ENCODE data around the gene LDB2. TPM values are rescaled to one million over a fixed set of nuclear protein-coding genes. Genes with fewer than 3 reads are reported as not detected.

The LDB2 gene
- polyA plus RNA-seq, 2 of the 4 experiments (the other 2 are of a cell fraction), result not detected

DNA sequence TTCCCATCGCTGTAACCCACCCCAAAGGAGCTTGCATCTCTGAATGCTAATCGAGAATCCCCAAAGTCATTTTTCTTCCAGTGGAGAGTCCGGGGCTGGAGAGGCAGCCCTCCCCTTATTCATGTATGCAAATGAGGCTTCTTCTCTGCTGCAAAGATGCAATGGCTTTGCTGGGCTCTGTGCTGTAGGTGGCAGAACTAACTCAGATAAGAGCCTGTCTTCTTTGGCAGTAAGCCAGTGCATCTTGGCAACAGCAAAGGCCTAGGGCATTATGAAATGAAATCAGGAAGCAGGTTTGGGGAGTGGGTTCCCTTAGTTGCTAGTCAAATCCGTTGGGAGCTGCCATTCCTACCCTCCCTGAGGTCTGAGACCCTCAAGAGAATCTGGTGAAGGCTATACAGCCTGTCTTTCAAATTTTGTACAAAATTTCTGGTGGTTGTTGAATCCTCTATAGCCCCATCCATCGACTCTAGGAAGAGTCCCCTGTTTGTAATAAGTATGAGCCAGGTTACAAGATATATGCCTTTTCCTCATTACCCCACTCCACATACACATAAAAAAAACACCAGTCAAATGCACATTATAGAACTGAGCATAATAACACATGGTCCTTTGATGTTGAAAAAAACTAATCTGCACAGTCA is 381.5 kb downstream of the LDB2 start:
- DNase-seq (ENCODE audit: low read depth in 1 of 2, low spot score in 1 of 2) (no peak), ATAC-seq (no peak), FAIRE-seq (no peak)
- no peaks in the 10 kb centered on the region for H3K4me1 ChIP-seq
- H3K9me3 ChIP-seq, result no peaks in the 10 kb centered on the region
- CTCF ChIA-PET, result no interaction called here
- H3K4me3 ChIP-seq, result no peak overlapping the region
- POLR2A ChIA-PET, result no interaction called here
- H3K4me2 ChIP-seq, result no peak overlapping the region
- no peak overlapping the region for H3K27ac ChIP-seq
- 4% methylated on average over 5 of the region's 5 CpGs for WGBS (ENCODE audit: missing lambda C conversion rate)
- TF ChIP-seq, protein P1, sequence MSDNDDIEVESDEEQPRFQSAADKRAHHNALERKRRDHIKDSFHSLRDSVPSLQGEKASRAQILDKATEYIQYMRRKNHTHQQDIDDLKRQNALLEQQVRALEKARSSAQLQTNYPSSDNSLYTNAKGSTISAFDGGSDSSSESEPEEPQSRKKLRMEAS (IDR thresholded peaks at IDR 0.05), result no peak
- TF ChIP-seq RFX5 (IDR thresholded peaks at IDR 0.05) (no peak), GATA3 (IDR thresholded peaks at IDR 0.05; ENCODE audit: borderline replicate concordance) (no peak), RNF2 (IDR thresholded peaks at IDR 0.05; ENCODE audit: borderline replicate concordance, low read depth) (no peak), RAD21 (conservative IDR thresholded peaks at IDR 0.05 in 1 of 2, IDR thresholded peaks at IDR 0.05 in 1 of 2) (no peak), BHLHE40 (IDR thresholded peaks at IDR 0.05; ENCODE audit: low read depth, low read length) (no peak), KDM5A (IDR thresholded peaks at IDR 0.05) (no peak), ZC3H11A (IDR thresholded peaks at IDR 0.05) (no peak), HEYL (CRISPR knock-in tag; IDR thresholded peaks at IDR 0.05) (no peak), NPAS2 (CRISPR knock-in tag; IDR thresholded peaks at IDR 0.05; ENCODE audit: borderline replicate concordance) (no peak), HOXB13 (CRISPR knock-in tag; IDR thresholded peaks at IDR 0.05; ENCODE audit: low read depth) (no peak), CHD4 (IDR thresholded peaks at IDR 0.05; ENCODE audit: borderline replicate concordance) (no peak), RCOR1 (IDR thresholded peaks at IDR 0.05; ENCODE audit: low read depth, low read length) (no peak), EHF (CRISPR knock-in tag; IDR thresholded peaks at IDR 0.05) (no peak), MAFK (IDR thresholded peaks at IDR 0.05; ENCODE audit: partially characterized antibody) (no peak), HOXA7 (CRISPR knock-in tag; IDR thresholded peaks at IDR 0.05) (no peak), TP53 (CRISPR knock-in tag; IDR thresholded peaks at IDR 0.05) (no peak)
- TF ChIP-seq, protein P2, sequence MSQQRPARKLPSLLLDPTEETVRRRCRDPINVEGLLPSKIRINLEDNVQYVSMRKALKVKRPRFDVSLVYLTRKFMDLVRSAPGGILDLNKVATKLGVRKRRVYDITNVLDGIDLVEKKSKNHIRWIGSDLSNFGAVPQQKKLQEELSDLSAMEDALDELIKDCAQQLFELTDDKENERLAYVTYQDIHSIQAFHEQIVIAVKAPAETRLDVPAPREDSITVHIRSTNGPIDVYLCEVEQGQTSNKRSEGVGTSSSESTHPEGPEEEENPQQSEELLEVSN (IDR thresholded peaks at IDR 0.05; ENCODE audit: borderline replicate concordance, low read depth), result no peak
- TF ChIP-seq, protein P3, sequence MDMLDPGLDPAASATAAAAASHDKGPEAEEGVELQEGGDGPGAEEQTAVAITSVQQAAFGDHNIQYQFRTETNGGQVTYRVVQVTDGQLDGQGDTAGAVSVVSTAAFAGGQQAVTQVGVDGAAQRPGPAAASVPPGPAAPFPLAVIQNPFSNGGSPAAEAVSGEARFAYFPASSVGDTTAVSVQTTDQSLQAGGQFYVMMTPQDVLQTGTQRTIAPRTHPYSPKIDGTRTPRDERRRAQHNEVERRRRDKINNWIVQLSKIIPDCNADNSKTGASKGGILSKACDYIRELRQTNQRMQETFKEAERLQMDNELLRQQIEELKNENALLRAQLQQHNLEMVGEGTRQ (IDR thresholded peaks at IDR 0.05), result no peak

DNA sequence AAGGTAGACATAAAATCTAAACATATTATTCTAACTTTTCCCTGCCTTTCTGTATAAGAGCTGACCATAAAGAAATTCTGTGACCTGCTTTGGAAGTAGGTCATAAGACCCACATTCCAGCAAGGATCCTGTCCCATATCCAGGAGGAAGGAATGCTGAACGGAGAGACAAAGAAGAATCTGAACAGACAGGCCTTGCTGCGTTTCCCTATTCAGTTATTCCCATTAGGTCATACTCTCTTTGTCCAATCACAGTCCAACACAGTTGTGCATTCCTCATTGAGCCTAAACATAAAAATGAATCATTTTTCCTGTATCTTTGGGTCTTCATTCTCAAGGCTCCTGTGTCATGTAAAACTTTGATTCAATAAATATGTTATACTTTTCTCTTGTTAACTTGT is 384.6 kb downstream of the LDB2 start:
- Histone ChIP-seq H3K4me2 (no peak overlapping the region), H3K4me1 (no peaks in the 10 kb centered on the region), H3K9me3 (no peaks in the 10 kb centered on the region), H3K27ac (no peak overlapping the region), H3K4me3 (no peak overlapping the region)
- DNase-seq (ENCODE audit: low read depth in 1 of 2, low spot score in 1 of 2), result no peak
- no peak for ATAC-seq
- WGBS (ENCODE audit: missing lambda C conversion rate), result 0% methylated on average over 2 of the region's 2 CpGs
- POLR2A ChIA-PET, result no interaction called here
- FAIRE-seq, result no peak
- CTCF ChIA-PET, result no interaction called here
- no peak for TF ChIP-seq NPAS2 (CRISPR knock-in tag; IDR thresholded peaks at IDR 0.05; ENCODE audit: borderline replicate concordance)
- TF ChIP-seq, protein P4, sequence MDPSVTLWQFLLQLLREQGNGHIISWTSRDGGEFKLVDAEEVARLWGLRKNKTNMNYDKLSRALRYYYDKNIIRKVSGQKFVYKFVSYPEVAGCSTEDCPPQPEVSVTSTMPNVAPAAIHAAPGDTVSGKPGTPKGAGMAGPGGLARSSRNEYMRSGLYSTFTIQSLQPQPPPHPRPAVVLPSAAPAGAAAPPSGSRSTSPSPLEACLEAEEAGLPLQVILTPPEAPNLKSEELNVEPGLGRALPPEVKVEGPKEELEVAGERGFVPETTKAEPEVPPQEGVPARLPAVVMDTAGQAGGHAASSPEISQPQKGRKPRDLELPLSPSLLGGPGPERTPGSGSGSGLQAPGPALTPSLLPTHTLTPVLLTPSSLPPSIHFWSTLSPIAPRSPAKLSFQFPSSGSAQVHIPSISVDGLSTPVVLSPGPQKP (IDR thresholded peaks at IDR 0.05; ENCODE audit: low read depth, low read length), result no peak

DNA sequence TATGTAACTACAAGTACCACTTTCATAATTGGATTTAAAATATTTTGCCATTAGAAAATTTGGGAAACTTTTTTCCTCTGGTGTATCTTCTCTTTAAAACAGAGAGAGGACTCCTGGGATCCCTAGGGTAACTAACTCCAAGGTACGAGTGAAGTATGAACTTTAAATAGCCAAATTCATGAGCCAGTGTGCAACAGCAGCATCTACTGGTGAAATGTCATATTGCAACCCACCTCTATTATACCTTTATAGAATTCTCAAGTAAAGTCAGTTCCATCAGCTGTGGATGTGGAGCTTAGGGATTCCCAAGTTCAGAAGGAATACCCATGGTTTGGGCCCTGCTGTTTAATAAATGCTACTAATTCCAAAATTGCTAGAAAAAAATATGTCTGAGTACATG is 389.5 kb downstream of the LDB2 start:
- Histone ChIP-seq H3K27ac (no peak overlapping the region), H3K4me3 (no peak overlapping the region), H3K4me1 (no peaks in the 10 kb centered on the region), H3K9me3 (no peaks in the 10 kb centered on the region), H3K4me2 (no peak overlapping the region)
- CTCF ChIA-PET, result no interaction called here
- DNase-seq (ENCODE audit: low read depth in 1 of 2, low spot score in 1 of 2), result peak in 1 of 2 experiments; percentile 10
- 0% methylated on average over 1 of the region's 1 CpG for WGBS (ENCODE audit: missing lambda C conversion rate)
- no peak for FAIRE-seq
- TF ChIP-seq RAD21 (conservative IDR thresholded peaks at IDR 0.05 in 1 of 2, IDR thresholded peaks at IDR 0.05 in 1 of 2) (no peak), RCOR1 (IDR thresholded peaks at IDR 0.05; ENCODE audit: low read depth, low read length) (no peak), EP300 (IDR thresholded peaks at IDR 0.05) (no peak), JUNB (IDR thresholded peaks at IDR 0.05) (no peak), ESRRA (IDR thresholded peaks at IDR 0.05; ENCODE audit: borderline replicate concordance, low read length) (no peak), MAZ (IDR thresholded peaks at IDR 0.05; ENCODE audit: borderline replicate concordance, low read depth, low read length) (no peak), HEYL (CRISPR knock-in tag; IDR thresholded peaks at IDR 0.05) (no peak), RARB (CRISPR knock-in tag; IDR thresholded peaks at IDR 0.05) (no peak), NR3C1 (IDR thresholded peaks at IDR 0.05) (no peak), PHF8 (IDR thresholded peaks at IDR 0.05; ENCODE audit: borderline replicate concordance, low read depth) (no peak)
- TF ChIP-seq, protein P2 (IDR thresholded peaks at IDR 0.05; ENCODE audit: borderline replicate concordance, low read depth), result no peak
- POLR2A ChIA-PET, result no interaction called here
- ATAC-seq, result no peak

All from A549 (cell line).